Activated CD4-positive, alpha-beta T cell treated with anti-CD3 and anti-CD28 coated beads, Interleukin-10, Interleukin-2, amounts not matched to agents 100 ng/mL and 50 ng/mL, durations not matched to agents 16 hours and 8 hours (primary cell): Measurements from ENCODE around the gene AKAP9.
"Not testable (repeated sequence)": the region's sequence is repeated elsewhere in the genome, so short reads cannot be mapped to it uniquely, and the experiment has no call there.

ENCODE experiments used
- DNase-seq: peaks from one replicate; pipeline ENCODE4 v3.0.0-alpha.2; 2020

Gene AKAP9

GRCh38 chr7:92137557-92137956 lies 196.9 kb downstream of the AKAP9 start:
- DNase-seq: no peak

GRCh38 chr7:92141161-92141560 lies 200.5 kb downstream of the AKAP9 start:
- no peak for DNase-seq

- not testable (repeated sequence) for DNase-seq
These were observed 202.1 kb downstream of the AKAP9 start for GRCh38 chr7:92142791-92143190.

- not testable (repeated sequence) for DNase-seq
These were observed 202.7 kb downstream of the AKAP9 start for GRCh38 chr7:92143192-92143880.

- DNase-seq: no peak
These were observed 209.1 kb downstream of the AKAP9 start for GRCh38 chr7:92149736-92150239.

- no peak for DNase-seq
These were observed 209.9 kb downstream of the AKAP9 start for GRCh38 chr7:92150450-92151017.

- DNase-seq: no peak
These were observed 214.6 kb downstream of the AKAP9 start for GRCh38 chr7:92155108-92155739.

- DNase-seq: no peak
These were observed 216.3 kb downstream of the AKAP9 start for GRCh38 chr7:92156990-92157389.

- no peak for DNase-seq
These were observed 218.3 kb downstream of the AKAP9 start for GRCh38 chr7:92158660-92159575.
